NCI-H1048 (cell line): ENCODE data around the gene UBN1.
"Not testable (repeated sequence)": the region's sequence is repeated elsewhere in the genome, so short reads cannot be mapped to it uniquely, and the experiment has no call there.

Source experiments
- DNase-seq: peaks from one replicate; lab custom pipeline; 2025; lab: John Stamatoyannopoulos, UW

Gene UBN1

DNA sequence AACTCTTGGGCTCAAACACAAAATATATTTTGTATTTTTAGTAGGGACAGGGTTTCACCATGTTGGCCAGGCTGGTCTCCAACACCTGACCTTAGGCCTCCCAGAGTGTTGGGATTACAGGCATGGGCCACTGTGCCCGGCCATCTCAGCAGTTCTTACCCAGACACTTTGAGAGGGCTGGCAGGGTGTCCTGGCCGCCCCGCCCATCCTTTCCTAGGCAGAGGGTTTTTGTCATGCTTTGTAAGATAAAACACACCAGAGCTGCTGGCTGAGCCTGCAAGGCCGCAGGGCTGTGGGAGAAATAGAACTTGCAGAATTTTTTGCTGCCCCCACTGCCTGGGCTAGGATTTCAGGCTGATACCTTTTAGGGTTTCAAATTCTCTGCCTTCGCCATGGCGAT is 80.9 kb downstream of the UBN1 start:
- DNase-seq, result no peak

DNA sequence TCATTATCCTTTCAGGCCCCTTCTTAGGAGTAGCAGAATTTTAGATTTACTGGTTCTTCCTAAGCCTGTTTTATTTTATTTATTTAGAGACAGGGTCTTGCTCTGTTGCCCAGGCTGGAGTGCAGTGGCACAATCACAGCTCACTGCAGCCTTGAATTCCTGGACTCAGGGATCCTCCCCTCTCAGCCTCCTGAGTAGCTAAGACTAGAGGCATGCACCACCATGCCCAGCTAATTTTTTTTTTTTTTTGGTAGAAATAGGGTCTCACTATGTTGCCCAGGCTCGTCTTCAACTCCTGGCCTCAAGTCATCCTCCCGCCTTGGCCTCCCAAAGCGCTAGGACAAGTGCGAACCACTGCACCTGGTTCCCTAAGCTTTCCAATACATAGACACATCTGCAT is 82.3 kb downstream of the UBN1 start:
- DNase-seq, result not testable (repeated sequence)

DNA sequence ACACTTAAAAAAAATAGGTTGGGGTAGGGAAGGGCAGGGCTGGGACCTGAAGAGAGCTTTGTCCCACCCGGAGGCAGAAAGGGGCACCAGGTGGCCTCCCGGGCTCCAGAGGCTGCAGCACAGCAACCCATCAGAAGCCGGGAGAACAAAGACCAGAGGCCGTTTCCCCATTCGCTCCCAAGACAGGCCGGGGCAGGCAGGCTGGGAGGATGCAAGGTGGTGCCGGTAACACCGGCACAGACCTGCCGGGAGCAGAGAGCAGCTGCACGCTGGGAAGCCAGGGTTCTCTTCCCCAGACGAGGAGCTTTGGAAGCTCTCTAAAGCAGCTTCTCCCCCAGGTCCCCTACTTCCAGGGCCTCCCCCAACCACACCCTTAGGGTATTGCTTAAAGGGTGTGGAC is 84.1 kb downstream of the UBN1 start:
- no peak for DNase-seq
